GM23248 (cell line): ENCODE data around the gene TRIM21.

Source experiments
- EZH2 ChIP-seq: fragments of 200-600 bp; sonication (generic); IDR thresholded peaks from 2 replicates; pipeline ENCODE4 v1.6.1; 2018; ENCODE audit warnings: antibody characterized with exemption, mild to moderate bottlenecking; ENCODE audit not compliant: insufficient read depth, poor library complexity, severe bottlenecking
- EZH2phosphoT487 ChIP-seq: fragments of 200-600 bp; sonication (generic); IDR thresholded peaks from 2 replicates; pipeline ENCODE4 v1.6.1; 2018; ENCODE audit warnings: antibody characterized with exemption, moderate library complexity, mild to moderate bottlenecking, low read depth; ENCODE audit not compliant: insufficient read depth

DNA sequence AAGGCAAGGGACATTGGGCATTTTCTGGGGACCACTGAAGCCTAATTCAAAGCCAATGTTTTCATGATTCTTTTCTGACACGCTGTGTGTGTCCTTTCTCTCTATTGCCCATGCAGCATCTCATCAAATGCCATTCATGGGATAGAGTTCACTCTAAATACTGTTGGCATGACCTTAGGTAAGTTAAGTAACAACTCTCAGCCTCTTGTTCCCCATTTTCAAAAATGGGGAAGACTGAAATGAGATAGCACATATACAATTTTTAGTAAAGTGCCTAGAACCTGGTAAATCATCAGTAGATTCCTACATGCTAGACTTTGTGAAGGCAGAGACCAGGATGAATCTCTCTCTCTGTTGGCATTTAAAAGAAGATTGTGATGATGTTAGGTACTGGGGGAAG is 42.9 kb upstream of the TRIM21 start:
- TF ChIP-seq EZH2phosphoT487 (no peak), EZH2 (no peak)
